HG03135 (cell line): ENCODE data around the gene RND3.

Experiments
- ATAC-seq: cut with Tn5 transposase; IDR thresholded peaks from one replicate; pipeline ENCODE4 v1.9.1; 2021; ENCODE audit warnings: mild to moderate bottlenecking, moderate library complexity; ENCODE audit not compliant: unreplicated experiment

RND3 gene, protein sequence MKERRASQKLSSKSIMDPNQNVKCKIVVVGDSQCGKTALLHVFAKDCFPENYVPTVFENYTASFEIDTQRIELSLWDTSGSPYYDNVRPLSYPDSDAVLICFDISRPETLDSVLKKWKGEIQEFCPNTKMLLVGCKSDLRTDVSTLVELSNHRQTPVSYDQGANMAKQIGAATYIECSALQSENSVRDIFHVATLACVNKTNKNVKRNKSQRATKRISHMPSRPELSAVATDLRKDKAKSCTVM

DNA sequence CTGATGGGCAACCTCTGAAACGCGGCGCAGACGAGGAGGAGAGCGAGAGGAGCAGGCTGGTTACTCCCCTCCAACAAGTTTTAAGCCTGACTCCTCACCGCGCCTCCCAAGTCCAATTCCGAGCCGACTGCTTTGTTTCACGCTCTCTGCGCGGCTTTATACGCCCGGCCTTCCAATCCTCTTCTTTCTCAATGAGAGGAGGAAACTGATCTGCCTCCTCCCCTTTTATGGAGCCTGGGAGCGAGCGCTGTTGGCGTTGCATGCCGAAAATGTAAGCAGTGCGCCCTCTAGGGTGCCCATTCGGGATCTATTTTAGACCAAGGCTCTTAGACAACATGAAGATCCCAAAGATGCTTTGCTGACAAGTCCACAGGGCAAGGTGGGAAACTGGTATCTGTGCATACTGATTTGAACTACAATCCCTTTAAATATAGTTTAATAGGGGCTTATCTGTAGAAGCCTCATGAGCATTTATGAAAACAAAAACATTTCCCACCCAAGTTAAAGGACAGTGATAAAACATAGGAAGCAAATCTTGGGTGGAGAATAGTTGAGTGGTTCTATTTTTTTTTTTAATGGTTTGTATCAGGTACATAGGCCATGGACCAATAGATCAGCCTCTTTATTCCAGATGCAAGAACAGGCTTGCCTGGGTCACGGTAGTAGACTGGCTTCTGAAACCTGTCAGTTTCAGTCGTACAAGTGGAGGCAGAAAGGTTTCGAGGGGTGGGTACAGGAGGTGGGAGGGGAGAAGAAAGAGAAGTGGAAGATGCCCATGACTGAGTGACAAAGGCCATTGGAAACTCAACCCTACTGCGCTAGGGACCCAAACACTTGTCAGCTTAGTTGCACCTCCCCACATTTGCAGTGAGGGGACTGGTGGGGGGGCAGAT lies at the start of gene RND3:
TSS of gene RND3 (minus strand) at position 131 of the 893 bp plus-strand sequence. CDS start 250 bp downstream, outside the sequence.
- ATAC-seq = peak; percentile 72

DNA sequence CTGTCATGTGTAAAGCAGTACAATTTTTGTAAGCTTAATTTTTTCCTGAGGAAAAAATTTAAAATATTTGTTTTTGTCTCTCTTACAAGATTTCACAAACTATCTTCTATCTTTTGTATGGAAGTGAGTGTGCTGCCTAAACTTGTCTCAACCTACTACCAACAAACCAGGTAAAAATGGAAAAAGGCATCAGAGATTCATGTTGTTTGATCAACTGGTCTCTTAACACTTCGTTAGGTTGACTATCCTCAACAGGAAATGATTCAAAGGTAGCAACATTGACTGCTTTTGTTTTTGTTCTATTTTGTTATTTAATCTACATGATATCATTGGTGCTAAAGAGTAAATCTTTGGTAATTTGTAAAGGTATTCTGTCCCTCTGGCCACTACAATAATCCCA lies 47.7 kb upstream of the RND3 start:
- ATAC-seq = no peak

DNA sequence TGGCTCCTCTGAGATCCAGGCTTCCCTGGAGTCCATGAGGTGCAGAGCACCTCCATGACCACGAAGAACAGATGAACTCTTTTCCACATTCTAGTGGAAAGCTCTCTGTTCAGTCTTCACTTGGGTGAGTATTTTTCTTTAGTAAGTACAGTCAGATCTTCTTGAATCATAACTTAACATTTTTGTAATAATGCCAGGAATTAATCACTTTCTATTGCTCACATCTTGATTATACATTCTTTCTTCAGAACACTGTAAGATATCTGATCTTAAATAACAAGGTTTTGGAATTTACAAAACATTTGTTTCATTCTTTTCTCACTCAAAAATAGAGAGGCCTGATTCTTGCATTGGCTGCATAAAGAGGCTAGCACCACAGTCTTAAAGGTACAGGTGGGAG lies 45.4 kb upstream of the RND3 start:
- no peak for ATAC-seq

DNA sequence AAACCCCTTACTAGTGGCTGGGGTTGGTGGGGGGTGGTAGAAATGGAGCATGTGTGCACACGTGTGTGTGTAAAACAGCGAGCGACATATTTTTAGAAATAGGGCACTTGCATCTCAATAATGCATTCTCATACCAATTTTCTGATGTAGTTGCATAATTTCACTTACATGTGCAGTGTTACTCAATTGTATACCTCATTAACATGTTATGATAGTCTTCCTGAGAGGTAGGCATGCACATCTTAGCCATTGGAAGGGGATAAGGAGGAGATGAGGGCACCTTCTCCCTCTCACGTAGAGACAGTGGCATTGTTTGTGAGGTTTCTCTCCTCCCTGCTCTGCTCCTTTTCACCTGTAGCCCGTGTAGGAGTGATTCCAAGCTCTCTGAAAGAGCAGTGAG lies 44.6 kb upstream of the RND3 start:
- no peak for ATAC-seq

DNA sequence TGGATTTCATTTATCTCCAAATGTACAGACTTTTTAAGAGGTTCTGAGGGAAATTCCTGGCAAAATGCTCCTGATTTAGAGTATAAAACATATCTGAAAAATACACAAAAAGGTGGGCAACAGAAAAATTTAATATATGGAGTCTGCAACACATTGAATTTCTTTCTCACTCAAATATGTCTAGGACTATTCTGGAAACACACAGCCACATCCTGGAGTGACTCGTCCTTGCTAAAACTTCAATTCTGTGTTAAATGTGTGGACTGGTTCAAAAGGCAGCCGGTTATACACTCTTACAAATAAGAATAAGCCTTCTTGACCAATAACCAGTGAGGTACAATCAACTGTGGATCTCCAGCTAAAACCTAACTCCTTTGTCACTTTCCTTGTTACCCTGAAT lies 44.1 kb upstream of the RND3 start:
- no peak for ATAC-seq

DNA sequence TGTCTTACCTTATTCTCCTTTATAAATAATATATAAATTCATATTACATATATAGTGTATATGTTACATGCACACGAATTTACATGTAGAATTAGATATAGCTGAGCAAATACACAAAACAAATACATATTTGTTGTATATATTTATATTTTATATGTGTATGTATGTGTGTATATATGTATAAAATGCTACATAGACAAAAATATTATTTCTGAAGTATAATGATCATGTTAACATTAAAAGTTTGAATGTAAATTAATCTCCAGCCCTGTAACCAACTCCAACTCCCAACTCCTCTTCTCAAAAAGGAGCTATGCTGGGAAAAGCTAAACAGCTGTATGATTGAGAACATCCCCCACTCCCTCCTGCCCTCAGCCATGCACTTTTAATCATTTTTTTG lies 42.7 kb upstream of the RND3 start:
- ATAC-seq = no peak

DNA sequence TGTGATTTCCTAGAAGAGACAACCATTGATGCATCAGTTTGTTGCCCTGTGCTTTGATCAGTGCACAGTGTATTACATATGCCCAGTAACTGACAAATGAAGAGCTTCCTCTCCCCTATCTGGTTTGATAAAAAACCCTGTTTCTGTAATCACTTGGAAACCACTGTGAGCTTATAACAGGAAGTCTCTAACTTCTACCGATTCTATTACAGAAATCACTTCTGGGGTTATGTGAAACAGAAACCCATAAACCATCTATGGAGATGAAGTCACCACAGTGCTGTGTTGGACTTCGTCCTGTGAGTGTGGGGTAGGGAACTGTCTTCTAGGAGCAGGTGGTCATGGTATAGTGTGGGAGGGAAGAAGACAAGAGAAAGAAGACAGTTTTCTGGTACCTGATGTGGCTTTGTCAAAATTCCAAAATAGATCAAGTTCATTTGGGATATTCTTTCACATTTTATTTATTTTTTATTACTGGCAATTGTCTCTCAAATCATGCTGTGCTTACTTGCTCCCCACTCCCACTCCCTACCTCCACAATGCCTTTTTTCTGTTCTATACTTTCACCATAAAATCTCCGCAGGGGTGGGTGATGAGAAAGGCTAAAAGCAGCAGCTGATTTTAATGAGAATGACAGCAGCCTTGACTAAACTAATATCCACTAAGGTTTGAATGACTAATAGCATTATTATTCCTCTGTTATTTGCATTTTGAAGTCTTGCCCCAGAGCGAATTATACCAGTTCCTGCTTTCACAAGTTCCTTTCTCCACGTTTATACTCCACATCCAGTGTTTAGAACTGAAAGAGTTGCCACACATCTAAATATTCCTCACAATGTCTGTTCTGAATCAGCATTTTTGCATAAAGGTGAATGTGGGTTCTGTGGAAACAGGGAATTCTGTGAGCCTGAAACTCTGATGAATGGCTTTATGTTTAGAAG lies 41.7 kb upstream of the RND3 start:
- peak; percentile 74 for ATAC-seq

DNA sequence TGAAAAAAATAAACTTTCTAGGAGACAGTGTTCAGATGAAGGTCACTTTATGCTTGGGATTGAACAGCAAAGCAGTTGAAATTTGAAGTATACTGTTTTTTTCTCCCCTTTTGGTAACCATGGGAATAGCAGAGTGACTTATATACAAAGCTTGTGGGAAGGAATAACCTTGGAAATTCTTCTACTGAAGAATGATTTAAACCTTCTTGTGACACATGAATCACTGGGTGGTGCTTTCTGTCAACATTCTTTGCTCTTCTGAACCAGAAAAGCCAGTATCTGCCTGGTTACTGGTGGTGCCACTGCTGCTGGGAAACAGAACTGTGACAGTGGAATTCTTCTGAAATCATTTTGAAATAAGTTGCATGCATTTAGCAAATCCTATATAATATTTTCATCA lies 39.4 kb upstream of the RND3 start:
- ATAC-seq = no peak

DNA sequence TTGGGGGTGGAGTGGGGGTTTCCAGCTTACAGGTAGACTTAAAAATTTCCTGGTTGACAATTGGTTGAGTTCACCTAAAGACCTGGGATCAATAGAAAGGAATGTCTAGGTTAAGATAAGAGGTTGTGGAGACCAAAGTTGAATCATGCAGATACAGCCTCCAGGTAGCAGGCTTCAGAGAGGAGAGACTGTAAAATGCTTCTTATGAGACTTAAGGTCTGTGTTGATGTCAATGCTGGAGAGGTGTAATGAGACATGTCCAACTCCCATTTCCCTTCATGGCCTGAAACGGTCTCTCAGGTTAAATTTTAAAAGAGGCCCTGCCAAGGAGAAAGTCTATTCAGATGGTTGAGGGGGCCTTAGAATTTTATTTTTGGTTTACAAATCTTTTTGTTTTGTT lies 38.5 kb upstream of the RND3 start:
- no peak for ATAC-seq

DNA sequence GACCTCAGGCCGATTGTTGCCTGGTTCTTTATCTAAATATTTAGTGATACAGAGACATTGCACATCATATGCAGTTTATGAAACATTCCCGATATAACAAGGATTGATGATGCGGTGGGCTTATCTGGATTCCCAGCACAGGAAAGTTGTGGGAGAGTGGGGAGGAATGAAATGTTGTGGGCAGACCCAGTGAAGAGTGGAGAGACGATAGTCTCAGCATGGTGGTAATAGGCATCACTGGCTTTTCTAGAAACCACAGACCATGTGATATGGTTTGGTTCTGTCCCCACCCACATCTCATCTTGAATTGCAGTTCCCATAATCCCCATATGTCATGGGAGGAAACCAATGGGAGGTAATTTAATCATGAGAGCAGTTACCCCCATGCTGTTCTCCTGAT lies 34.8 kb upstream of the RND3 start:
- no peak for ATAC-seq

DNA sequence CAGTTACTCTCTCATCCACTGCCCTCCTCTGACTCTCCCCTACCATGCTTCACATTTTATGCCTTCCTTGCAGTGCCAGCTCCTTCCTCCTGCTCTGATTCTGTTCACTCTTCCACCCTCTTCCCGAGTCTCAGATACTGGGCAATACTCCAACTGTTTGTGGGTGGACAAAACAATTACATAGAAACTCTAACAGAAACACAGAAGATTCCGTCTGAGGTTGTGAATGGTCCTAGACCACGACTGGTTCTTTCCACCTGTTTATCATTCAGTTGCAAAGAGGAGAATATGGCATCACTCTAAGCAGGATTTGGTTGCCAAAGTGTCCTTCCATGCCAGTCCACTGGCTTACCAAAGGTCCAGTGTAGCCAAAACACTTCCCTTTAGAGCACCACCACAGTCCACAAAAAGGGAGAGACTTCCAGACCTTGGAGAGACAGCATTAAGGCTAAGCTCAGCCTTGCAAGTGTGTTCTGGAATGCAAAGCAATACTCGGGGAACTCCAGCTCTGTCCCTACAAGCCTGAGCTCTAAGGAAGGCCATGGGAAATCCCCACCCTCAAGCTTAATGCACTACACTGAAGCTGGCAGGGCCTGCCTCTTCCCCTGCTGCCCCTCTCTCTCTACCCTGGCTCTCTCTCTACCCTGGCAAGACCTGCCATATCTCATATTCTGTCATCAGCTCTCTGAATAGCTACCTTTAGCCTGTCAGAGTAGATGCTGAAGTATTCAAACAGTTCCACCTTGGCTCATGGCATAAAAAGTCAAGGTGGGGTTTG lies 33.6 kb upstream of the RND3 start:
- no peak for ATAC-seq

DNA sequence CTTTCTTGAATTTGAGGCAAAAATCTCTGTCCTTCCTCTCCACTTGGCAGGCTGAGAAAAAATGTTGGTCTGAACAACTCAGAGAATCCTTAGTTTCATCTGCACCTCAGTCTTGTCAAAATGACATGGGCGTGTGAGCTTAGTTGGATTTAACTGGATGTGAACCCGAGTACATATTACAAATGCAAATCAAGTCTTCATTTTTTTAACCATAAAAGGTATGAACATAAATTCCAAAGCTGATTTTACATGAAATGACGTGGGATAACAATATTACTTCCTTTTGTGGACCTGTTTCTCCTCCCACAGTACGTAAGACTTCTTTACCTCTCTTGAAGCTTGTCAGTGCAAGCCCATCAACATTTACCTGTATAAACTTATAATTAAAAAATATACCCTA lies 32.6 kb upstream of the RND3 start:
- ATAC-seq = no peak

DNA sequence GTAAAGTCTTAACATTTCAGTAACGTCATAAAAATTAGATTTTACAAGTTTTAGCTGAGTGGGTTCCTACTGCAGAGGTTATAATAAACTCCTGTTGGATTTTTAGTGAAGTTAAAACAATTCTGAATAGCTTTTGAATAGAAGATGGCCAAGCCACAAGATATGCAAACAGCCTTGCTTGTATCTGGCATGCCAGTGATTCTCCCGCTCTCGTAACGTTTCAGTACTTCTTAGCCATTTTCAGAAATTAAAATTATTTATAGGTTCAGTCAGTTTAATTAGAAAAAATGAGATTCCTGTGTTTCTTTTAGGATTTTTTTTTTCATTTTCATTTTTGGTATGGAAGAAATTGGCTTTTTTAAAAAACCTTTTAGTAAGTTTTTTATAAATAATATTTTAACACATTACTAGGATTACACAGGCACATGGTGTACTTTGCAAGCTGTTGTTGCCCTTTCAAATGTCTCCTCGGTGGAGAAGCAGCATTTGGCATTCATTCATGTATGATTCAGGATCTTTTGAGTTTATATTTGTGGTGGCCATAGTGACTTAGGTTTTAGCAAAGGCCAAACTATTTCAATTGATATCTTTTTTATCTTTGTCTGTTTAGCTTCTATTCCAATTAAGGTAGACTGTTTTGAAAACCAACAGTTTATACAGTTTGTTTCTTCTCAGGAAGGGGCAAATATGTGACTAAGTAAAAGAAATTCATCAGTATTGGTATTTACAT lies 30.6 kb upstream of the RND3 start:
- ATAC-seq = no peak

DNA sequence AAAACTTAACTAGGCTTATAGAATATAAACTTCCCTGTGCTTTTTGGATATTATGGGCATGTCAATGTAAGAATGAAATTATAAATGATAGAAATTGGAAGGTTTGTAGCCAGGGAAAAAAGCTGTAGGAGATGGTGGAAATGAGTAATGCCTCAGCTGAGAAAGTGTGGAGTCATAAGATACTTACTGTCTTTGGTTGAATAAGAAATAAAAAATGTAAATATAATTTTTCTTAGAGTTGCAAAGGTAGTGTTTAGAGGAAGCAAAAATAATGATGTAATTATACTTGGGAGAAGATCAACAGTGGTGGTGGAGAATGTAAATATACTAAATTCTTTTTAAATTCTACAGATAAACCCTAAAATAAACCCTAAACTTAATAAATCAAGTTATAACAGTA lies 26.2 kb upstream of the RND3 start:
- ATAC-seq = no peak

DNA sequence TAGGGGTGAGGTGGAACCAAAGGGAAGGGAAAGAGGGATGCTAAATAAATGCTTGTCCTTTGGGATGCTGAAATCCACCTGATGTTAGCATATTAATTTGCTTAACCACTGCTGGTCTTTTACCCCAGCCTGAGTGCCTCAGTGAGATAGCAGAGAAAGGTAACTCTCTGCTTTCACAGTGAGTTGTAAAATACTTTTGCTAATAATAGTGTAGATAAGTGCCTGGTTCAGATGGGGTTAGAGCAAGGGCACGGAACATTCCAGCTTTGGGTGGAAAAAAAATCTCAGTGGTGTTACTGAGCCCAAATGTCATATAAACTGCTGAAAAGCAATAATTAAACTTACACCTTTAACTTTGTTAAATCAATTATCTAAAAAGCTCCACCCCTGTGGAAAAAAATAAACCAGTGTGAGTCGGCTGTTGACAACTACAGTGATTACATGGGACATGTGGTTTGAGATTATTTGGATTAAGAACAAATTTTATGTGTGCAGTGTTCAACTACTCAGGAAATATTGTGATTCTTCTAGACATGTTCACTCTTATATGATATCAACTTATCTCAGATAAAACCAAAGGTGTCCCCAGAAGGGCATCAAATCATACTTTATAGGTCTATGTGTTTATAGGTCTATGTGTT lies 21.1 kb upstream of the RND3 start:
- no peak for ATAC-seq

DNA sequence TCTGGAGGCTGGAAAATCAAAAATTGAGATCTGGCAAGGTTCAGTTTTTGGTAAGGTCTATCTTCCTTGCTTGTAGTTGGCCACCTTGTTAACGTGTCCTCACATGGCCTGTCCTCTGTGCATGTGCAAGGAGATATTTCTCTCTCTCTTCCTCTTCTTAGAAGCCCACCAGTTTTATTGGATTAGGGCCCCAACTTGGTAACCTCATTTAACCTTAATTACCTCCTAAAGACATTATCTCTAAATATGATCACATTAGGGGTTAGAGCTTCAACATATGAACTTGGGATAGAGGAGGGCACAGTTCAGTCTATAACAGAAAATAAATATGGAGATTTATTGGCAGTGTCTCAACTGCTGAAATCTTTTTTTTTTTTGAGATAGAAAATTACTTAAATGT lies 19.6 kb upstream of the RND3 start:
- no peak for ATAC-seq

DNA sequence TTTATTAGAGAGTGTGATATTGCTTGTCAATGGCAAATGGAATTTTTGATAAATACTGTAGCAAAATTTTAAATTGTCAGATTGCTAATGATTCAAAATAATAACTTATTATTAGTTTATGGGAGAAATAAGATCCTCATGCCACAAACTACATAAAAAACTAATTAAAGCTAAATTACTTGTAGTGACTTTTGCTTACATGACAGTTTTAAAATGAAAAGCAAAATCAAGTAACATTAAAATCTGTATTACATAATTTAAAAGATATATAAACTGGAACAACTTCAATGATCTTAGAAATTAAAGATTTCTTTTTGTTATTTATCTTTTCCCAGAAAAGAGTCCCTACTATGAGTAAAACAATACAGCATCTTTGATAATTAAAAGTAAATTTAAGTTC lies 17.7 kb upstream of the RND3 start:
- no peak for ATAC-seq

DNA sequence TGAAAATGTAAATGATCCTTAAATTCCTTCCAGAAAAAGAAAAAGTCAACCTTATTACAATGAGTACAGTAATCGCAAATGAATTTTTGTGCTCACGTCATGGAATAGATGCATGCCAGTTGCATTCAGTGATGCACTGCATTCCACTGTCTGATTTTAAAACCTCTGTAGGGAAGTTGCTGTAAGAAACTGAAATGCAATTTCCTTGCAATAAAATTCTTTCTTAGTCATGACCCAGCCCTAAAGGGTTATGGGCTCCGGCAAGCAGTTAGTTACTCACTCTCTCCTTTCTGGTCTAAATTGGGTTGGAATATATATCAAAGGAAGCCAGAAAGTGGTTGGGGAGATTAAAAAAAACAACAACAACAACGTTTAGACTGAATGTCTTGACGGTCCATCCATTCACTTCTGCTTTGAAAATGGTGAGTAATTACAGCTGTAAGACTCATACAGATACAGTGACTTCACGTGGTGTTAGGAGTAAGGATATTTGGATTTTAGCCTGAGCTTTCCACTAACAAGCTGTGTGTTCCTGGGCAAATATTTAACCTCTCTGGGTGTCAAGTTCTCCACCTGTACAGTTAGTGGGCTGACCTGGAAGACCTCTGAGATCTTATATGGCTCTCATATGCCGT lies 8.6 kb upstream of the RND3 start:
- ATAC-seq = no peak

DNA sequence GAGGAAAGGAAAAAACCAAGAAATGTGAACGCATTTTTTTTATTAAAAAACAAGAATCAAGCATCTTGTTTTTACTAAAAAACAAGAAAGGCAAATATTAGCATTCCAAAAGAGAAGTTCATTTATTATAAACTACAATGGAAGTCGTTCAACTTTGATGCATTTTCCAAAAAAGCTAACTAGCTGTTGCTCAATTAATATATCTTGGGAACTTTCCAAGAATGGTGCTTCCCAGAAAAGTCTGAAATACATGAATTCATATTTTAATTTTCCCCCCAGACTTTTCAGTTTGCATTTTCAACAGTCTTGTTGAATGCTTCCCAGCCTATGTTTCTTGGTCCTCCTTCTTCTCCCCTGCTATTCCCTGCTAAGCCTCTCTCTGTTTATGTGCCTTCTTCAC lies 7.5 kb upstream of the RND3 start:
- no peak for ATAC-seq
